HG03066 (cell line): Measurements from ENCODE around the gene PMM2.
"Not testable (repeated sequence)": the region's sequence is repeated elsewhere in the genome, so short reads cannot be mapped to it uniquely, and the experiment has no call there.

Source experiments
- ATAC-seq: cut with Tn5 transposase; IDR thresholded peaks from one replicate; pipeline ENCODE4 v1.9.1; 2021; ENCODE audit warnings: low read depth; ENCODE audit not compliant: unreplicated experiment

Gene PMM2

GRCh38 chr16:8797364-8798173 is at the start of gene PMM2, which contains the start of gene TMEM186:
Gene PMM2 (plus strand): TSS chr16:8797839. CDS start chr16:8797883, 44 bp downstream.
Gene TMEM186 (minus strand): TSS chr16:8797639. CDS start chr16:8797614, 25 bp downstream.
- ATAC-seq: peak; percentile 88

- ATAC-seq: not testable (repeated sequence)
Measured at GRCh38 chr16:8748944-8749343, 48.7 kb upstream of the PMM2 start.

- ATAC-seq: no peak
Measured at GRCh38 chr16:8751481-8752311, 45.9 kb upstream of the PMM2 start.

DNA sequence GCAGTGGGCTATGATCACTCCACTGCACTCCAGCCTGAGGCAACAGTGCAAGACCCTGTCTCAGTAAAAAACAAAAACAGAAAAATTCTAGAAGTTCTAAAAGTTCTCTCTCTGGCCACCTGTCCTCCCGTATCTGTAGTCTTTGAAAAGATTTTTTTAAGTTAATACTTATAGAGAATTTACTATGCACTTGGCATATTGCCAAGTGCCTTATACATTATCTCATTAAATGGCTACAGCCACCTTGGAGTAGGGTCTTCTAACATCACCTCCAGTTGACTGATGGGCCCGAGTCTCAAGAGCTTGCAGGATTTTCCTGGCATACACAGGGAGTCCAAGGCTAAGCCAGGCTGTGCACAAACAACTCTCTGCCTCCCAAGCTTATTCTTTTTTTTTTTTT is 44.9 kb upstream of the PMM2 start:
- ATAC-seq: no peak

- ATAC-seq: no peak
Measured at GRCh38 chr16:8753416-8754054, 44.1 kb upstream of the PMM2 start.

DNA sequence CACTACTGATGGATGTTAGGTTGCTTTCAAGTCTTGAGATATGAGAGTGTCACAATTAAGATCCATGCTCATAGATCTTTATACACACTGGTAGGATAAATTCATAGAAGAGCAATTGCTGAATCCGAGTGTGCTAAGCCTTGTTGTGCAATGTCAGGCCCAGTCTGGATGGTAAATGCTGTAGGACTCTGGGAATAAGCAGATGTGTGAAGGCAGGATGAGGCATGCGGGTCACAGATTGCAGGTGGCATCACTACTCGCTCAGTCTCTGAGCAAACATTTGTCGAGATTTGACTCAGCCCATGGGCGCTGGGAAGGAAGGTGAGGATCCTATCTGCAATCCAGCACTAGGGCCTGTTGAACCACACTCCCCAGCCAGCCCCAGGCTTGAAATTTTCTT is 40.9 kb upstream of the PMM2 start:
- ATAC-seq: no peak

GRCh38 chr16:8758022-8758421 is 39.6 kb upstream of the PMM2 start:
- ATAC-seq: no peak

DNA sequence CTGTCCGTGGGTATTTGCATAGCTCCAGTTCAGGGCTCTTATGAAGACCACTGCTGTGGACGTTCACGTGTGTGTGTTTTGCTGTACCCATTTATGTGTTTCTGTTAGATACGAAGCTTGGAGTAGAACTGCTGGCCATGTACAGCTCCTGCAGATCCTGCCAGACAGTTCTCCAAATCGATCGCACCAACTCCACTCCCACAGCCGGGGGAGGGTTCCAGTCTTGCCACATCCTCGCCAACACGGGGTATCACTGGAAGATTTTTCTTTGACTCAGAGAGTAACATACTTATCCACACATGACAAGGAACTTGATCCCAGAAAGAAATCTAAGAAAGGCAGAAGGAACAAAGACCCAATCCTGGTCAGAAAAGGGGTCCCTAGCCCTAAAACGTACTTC is 37.6 kb upstream of the PMM2 start:
- ATAC-seq: no peak

DNA sequence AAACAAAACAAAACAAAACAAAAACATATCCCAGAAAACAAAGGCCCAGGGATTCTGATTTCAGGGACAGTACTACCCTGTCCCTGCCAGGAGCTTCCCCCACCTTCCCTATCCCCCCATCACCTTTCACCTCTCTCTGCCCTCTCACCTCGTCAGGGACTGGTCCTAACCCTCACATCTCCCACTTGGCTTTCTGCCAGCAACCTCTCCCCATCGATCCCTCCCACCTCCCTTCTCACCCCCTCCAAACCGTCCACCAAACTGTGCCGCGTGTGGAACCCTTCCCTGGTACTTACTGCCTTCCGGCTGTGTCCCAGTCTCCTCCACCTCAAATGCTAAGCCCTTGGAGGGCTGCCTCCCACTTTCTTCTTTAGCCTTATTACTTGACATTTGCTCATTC is 36.6 kb upstream of the PMM2 start:
- ATAC-seq: no peak

GRCh38 chr16:8762254-8762653 is 35.4 kb upstream of the PMM2 start:
- ATAC-seq: no peak

DNA sequence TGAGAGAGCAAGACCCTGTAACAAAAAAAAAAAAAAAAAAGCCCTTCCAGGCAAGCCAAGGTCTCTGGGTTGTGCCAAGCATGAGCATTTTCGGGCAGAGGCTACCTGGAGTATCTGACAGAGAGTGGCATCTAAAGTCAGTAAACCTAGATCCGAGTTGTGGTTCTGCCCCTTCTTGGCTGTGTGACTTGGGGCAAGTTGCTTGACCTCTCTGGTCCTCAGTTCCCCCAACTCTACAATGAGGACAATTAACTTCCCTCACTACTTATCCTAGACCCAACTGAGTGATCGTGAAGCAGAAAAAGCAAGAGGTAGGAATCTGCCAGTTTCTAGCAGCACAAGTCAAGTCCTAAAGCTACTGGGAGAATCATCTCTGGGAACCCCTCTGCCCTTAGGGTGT is 34.6 kb upstream of the PMM2 start:
- ATAC-seq: no peak

DNA sequence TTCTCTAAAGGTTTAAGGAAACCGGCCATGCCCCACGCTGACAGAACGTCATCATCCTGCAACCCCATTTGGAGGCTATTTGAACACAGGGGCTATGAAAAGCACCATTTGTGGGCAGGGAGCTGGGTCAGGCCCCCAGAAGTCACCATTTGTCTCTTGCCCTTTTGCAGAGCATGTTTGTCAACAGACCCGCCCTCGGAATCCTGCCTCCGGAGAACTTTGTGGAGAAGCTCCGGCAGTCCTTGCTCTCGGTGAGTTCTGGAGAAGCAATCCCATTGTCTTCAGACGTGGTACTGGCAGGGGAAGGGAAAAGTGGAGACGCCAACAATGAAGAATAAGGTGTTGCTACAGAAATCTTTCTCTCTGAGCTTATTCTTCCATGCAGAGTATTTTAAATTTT is 33.7 kb upstream of the PMM2 start:
- ATAC-seq: no peak

DNA sequence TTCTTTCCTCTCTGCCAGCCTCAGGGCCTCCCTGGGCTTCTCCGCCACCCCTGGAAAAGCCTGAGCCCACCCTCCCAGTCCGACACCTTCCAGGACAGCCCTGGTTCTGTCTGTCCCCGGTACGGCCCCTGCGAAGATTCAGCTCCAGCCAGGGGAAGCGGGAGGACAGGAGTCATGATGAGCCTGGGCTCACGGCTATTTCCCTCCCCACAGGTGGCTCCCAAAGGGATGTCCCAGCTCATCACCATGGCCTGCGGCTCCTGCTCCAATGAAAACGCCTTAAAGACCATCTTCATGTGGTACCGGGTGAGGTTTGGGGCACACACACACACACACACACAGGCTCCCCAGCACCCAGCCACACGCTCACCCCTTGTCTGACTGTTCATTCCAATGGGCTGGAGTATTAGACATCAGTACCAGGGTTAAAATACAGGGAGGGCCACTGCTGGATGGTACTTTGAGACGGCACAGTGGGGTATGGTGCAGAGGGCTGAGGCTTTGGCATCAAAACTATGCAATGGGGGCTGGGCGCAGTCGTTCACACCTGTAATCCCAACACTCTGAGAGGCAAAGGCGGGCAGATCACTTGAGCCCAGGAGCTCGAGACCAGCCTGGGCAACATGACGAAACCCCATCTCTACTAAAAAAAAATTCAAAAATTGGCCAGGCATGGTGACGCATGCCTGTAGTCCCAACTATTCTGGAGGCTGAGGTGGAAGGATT is 33.0 kb upstream of the PMM2 start:
- no peak for ATAC-seq

DNA sequence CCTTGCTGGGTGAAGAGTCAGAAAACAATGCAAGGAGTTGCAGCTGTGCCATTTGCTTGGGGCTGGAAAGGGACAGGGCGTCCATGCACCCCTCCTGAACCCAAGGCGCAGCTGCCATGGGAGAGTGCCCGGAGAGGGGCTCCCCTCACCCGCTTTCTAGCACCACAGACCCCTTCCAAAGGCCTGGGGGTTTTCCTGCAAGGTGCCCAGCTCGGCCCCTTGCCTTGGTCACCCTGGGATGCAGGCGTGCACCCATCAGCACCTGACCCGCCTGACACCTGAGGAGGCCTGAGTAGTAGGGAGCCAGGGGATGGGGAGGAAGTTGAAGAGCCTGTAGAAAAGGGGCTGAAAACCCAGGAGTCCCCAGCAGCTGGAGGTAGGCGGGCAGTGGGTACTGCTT is 30.5 kb upstream of the PMM2 start:
- no peak for ATAC-seq

GRCh38 chr16:8768283-8768682 is 29.4 kb upstream of the PMM2 start:
- ATAC-seq: no peak

DNA sequence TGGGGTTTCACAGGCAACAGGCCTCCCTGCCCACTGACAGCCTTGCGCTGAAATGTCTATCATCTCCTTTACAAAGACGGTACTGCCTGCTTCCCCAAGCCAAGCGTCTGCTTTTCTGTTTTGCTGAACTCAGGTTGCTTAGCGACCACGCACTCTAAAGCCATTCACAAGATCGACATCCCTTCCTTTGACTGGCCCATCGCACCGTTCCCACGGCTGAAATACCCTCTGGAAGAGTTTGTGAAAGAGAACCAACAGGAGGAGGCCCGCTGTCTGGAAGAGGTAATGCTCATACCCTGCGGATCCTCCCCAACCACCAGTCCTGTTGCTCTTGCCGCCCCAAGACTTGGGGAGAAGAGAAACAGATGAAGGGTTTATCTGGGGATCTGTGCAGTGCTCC is 28.9 kb upstream of the PMM2 start:
- ATAC-seq: no peak

DNA sequence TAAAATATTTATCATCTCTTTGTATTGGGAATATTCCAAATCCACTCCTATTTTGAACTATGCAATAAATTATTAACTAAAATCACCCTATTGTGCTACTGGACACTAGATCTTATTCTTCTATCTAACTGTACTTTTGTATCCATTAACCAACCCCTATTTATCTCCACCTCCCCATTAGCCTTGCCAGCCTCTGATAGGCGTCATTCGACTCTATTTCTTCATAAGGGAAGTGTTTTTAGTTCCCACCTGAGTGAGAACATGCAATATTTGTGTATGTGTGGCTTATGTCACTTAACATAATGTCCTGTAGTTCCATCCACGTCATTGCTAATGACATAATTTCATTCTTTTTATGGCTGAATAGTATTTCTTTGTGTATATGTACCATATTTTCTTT is 24.1 kb upstream of the PMM2 start:
- no peak for ATAC-seq

- ATAC-seq: no peak
Measured at GRCh38 chr16:8774208-8774607, 23.4 kb upstream of the PMM2 start.

- ATAC-seq: no peak
Measured at GRCh38 chr16:8775359-8775758, 22.3 kb upstream of the PMM2 start.

GRCh38 chr16:8776129-8776584 is 21.5 kb upstream of the PMM2 start:
- no peak for ATAC-seq

GRCh38 chr16:8777217-8777616 is 20.4 kb upstream of the PMM2 start:
- no peak for ATAC-seq
